Astrocyte of the spinal cord (primary cell): ENCODE results near the gene CLASP1.
"Not testable (repeated sequence)": the region's sequence is repeated elsewhere in the genome, so short reads cannot be mapped to it uniquely, and the experiment has no call there.

ENCODE experiments used
- DNase-seq: peaks from one replicate; pipeline ENCODE4 v3.0.0; 2011; ENCODE audit warnings: low read depth, low spot score
- H3K4me3 ChIP-seq: 2 replicates; pipeline ENCODE4 v1.5.1; 2011; ENCODE audit warnings: low read depth, mild to moderate bottlenecking, low read length, moderate library complexity
- CTCF ChIP-seq: IDR thresholded peaks from 2 replicates; pipeline ENCODE4 v1.5.1; 2012; ENCODE audit warnings: low read depth, mild to moderate bottlenecking, low read length, inconsistent platforms
- in situ Hi-C: cut with HindIII; loops from 2 replicates; pipeline ENCODE4 v1.10.0; 2017; ENCODE audit warnings: low sequenced_read_pairs

The CLASP1 gene

GRCh38 chr2:121625953-121626352 lies 23.3 kb downstream of the CLASP1 start:
- H3K4me3 ChIP-seq, result no peak overlapping the region
- no peak for TF ChIP-seq CTCF
- no peak for DNase-seq
- in situ Hi-C loops, result no loop called here

GRCh38 chr2:121617042-121617599 lies 32.1 kb downstream of the CLASP1 start:
- H3K4me3 ChIP-seq, result no peak overlapping the region
- no peak for TF ChIP-seq CTCF
- in situ Hi-C loops, result no loop called here
- no peak for DNase-seq

GRCh38 chr2:121613774-121614173 lies 35.5 kb downstream of the CLASP1 start:
- no peak for DNase-seq
- in situ Hi-C loops, result no loop called here
- no peak overlapping the region for H3K4me3 ChIP-seq
- TF ChIP-seq CTCF, result no peak

- TF ChIP-seq CTCF, result no peak
- in situ Hi-C loops, result no loop called here
- DNase-seq, result no peak
- H3K4me3 ChIP-seq, result no peak overlapping the region
Measured at GRCh38 chr2:121613152-121613551, 36.1 kb downstream of the CLASP1 start.

- no peak for TF ChIP-seq CTCF
- in situ Hi-C loops, result no loop called here
- DNase-seq, result no peak
- no peak overlapping the region for H3K4me3 ChIP-seq
Measured at GRCh38 chr2:121611730-121612705, 37.2 kb downstream of the CLASP1 start.

- in situ Hi-C loops, DNase-seq, H3K4me3 ChIP-seq: not testable (repeated sequence)
Measured at GRCh38 chr2:121611048-121611649, 38.1 kb downstream of the CLASP1 start.

GRCh38 chr2:121610487-121610874 lies 38.8 kb downstream of the CLASP1 start:
- H3K4me3 ChIP-seq, DNase-seq, in situ Hi-C loops: not testable (repeated sequence)
